Testis (tissue), 3 donors: ENCODE results near the gene ZNF618. TPM values are rescaled to one million over a fixed set of nuclear protein-coding genes. Genes with fewer than 3 reads are reported as not detected.

Source experiments
- DNase-seq: peaks from one replicate; pipeline ENCODE4 v3.0.0-alpha.2; 2019
- H3K27ac ChIP-seq, 2 donors: fragments of 200-600 bp; sonication (generic); one replicate each; pipeline ENCODE4 v1.5.1; 2019
- H3K27me3 ChIP-seq: fragments of 200-600 bp; sonication (generic); one replicate; pipeline ENCODE4 v1.5.1; 2019
- H3K36me3 ChIP-seq: fragments of 200-600 bp; sonication (generic); one replicate; pipeline ENCODE4 v1.5.1; 2017; ENCODE audit warnings: low read depth; ENCODE audit errors: missing control alignments
- H3K4me1 ChIP-seq: fragments of 200-600 bp; sonication (generic); one replicate; pipeline ENCODE4 v1.5.1; 2019
- H3K4me3 ChIP-seq, 2 donors: fragments of 200-600 bp; sonication (generic); one replicate each; pipeline ENCODE4 v1.5.1; 2017 to 2019
- H3K9me3 ChIP-seq: fragments of 200-600 bp; sonication (generic); one replicate; pipeline ENCODE4 v1.5.1; 2017
- CTCF ChIP-seq, 3 experiments: fragments of 450-650 bp in 2 of 3; fragments of 200-600 bp in 1 of 3; sonication (generic) in 1 of 3; IDR thresholded peaks; one replicate each; pipeline ENCODE4 v1.5.1; 2016 to 2019; ENCODE audit warnings: antibody characterized with exemption in 3 of 3, mild to moderate bottlenecking in 2 of 3, moderate library complexity in 1 of 3
- POLR2A ChIP-seq: fragments of 450-650 bp; IDR thresholded peaks from one replicate; pipeline ENCODE4 v1.6.1; 2017; ENCODE audit warnings: antibody characterized with exemption, mild to moderate bottlenecking, moderate library complexity
- WGBS, 2 donors: methylation state at CpG; one replicate each; pipeline ENCODE4 v1.1.5; 2018; 5-methylcytosine and 5-hydroxymethylcytosine counted together
- intact Hi-C: fragments of 100-400 bp; cut with DNase I; formaldehyde crosslinking; loops from one replicate; pipeline ENCODE4 v1.15.1; 2023; ENCODE audit warnings: low total_unique reads
- polyA plus RNA-seq: library from polyadenylated mRNA; stranded (reverse); fragments of 350-450 nt; fragmentation: Illumina TruSeq; extraction: RNeasy Lipid Tissue Mini Kit (QIAGEN cat#74804); gene quantifications from one replicate; pipeline ENCODE4 v1.2.3, GENCODE V29; 2014; ENCODE audit warnings: low read depth, low replicate concordance; ENCODE audit not compliant: insufficient read depth
- total RNA-seq, 2 donors: library from RNA; depleted of rRNA; stranded (reverse); fragments of >200 nt; gene quantifications; one replicate each; pipeline ENCODE4 v1.2.3, GENCODE V29; 2016

Gene ZNF618
- total and polyA plus RNA-seq, 3 donors from 2014 or later, result 6.8 to 15.2 (median 14.6) TPM

GRCh38 chr9:113955076-113955752, 79.1 kb downstream of the ZNF618 start:
- Histone ChIP-seq H3K27me3 (no peaks in the 10 kb centered on the region), H3K36me3 (no peaks in the 10 kb centered on the region), H3K27ac (no peak overlapping the region), H3K9me3 (no peaks in the 10 kb centered on the region), H3K4me3 (no peak overlapping the region), H3K4me1 (peaks cover 4% of the 10 kb centered on the region)
- intact Hi-C loops, result no loop called here
- 73 to 87% methylated on average over 2 of the region's 2 CpGs for WGBS, 2 donors
- TF ChIP-seq POLR2A (no peak), CTCF (IDR thresholded peaks at IDR 0.05) (no peak)
- DNase-seq, result no peak

- Histone ChIP-seq H3K4me1 (peaks cover 4% of the 10 kb centered on the region), H3K4me3 (no peak overlapping the region), H3K27ac (no peak overlapping the region), H3K27me3 (no peaks in the 10 kb centered on the region), H3K36me3 (no peaks in the 10 kb centered on the region), H3K9me3 (no peaks in the 10 kb centered on the region)
- 88 to 93% methylated on average over 5 of the region's 5 CpGs for WGBS, 2 donors
- no peak for TF ChIP-seq POLR2A
- TF ChIP-seq CTCF (IDR thresholded peaks at IDR 0.05), result no peak
- intact Hi-C loops, result no loop called here
- DNase-seq, result no peak
Measured at GRCh38 chr9:113956901-113957300, 80.8 kb downstream of the ZNF618 start.

DNA sequence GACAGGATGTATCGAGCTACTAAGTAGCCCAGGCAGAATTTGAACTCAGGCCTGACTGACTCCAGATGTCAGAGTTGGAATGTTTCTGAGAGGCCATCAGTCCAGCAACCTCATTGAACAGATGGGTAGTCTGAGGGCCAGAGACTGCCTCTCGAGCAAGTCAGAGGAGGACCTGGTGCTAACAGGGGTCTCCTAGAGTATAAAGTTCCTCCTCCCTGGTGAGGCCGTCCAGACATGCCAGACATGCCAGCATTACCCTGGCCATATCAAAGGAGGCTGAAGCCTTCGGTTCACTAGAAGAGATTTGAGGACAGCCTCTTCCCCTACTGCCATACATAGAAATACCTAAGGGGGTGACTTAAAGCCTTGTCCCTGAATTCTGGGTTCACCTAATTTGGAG, 81.2 kb downstream of the ZNF618 start:
- Histone ChIP-seq H3K36me3 (no peaks in the 10 kb centered on the region), H3K27ac (no peak overlapping the region), H3K4me3 (no peak overlapping the region), H3K9me3 (no peaks in the 10 kb centered on the region), H3K4me1 (peaks cover 4% of the 10 kb centered on the region), H3K27me3 (no peaks in the 10 kb centered on the region)
- intact Hi-C loops, result no loop called here
- 69 to 82% methylated on average over 4 of the region's 4 CpGs for WGBS, 2 donors
- DNase-seq, result no peak
- TF ChIP-seq POLR2A (no peak), CTCF (IDR thresholded peaks at IDR 0.05) (no peak)

- Histone ChIP-seq H3K27me3 (no peaks in the 10 kb centered on the region), H3K4me1 (peaks cover 4% of the 10 kb centered on the region), H3K36me3 (no peaks in the 10 kb centered on the region), H3K27ac (no peak overlapping the region), H3K4me3 (no peak overlapping the region), H3K9me3 (no peaks in the 10 kb centered on the region)
- TF ChIP-seq POLR2A (no peak), CTCF (IDR thresholded peaks at IDR 0.05) (no peak)
- no peak for DNase-seq
- 56 to 66% methylated on average over 4 of the region's 4 CpGs for WGBS, 2 donors
- intact Hi-C loops, result no loop called here
Measured at GRCh38 chr9:113957821-113958341, 81.8 kb downstream of the ZNF618 start.

DNA sequence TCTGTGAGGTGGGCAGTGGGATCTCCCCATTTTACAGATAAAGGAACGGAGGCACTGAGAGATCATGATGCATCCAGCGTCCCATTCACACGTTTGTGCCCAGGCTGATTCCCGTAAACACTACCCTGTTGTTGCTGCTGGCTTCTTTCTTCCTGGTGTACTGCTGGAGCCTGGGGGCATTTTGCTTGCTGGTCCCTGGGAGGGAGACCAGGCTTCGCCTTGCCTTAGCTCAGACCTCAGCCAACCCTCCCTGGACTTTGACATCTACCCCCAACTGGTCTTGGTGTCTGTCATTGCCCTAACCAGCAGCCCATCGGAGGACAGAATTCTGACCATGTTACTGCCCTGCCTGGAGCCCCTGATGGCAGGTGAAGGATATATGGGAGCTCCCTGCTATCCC, 82.4 kb downstream of the ZNF618 start:
- intact Hi-C loops, result no loop called here
- TF ChIP-seq POLR2A (no peak), CTCF (IDR thresholded peaks at IDR 0.05) (no peak)
- H3K27ac ChIP-seq, result no peak overlapping the region
- H3K36me3 ChIP-seq, result no peaks in the 10 kb centered on the region
- WGBS, 2 donors, result 95 to 99% methylated on average over 6 of the region's 6 CpGs
- H3K4me1 ChIP-seq, result peaks cover 4% of the 10 kb centered on the region
- no peaks in the 10 kb centered on the region for H3K27me3 ChIP-seq
- no peak for DNase-seq
- H3K9me3 ChIP-seq, result no peaks in the 10 kb centered on the region
- H3K4me3 ChIP-seq, result no peak overlapping the region
